KOPT-K1 (cell line): ENCODE results near the gene SLC4A11.
A peak's percentile ranks its signal among the peaks of the same experiment; 100 is the strongest.
"Not testable (repeated sequence)": the region's sequence is repeated elsewhere in the genome, so short reads cannot be mapped to it uniquely, and the experiment has no call there.

Experiments
- H3K27ac ChIP-seq: fragments of 200-600 bp; sonication (generic); 2 replicates; pipeline ENCODE4 v1.5.1; 2016; ENCODE audit warnings: antibody characterized with exemption, mild to moderate bottlenecking, low read depth, low read length; ENCODE audit not compliant: poor library complexity, severe bottlenecking
- H3K36me3 ChIP-seq: fragments of 200-600 bp; sonication (generic); 2 replicates; pipeline ENCODE4 v1.5.1; 2017; ENCODE audit warnings: antibody characterized with exemption, mild to moderate bottlenecking, low read length, moderate library complexity; ENCODE audit not compliant: insufficient read depth
- H3K9me3 ChIP-seq: fragments of 200-600 bp; sonication (generic); 2 replicates; pipeline ENCODE4 v1.5.1; 2017; ENCODE audit warnings: antibody characterized with exemption, low read length, mild to moderate bottlenecking; ENCODE audit not compliant: insufficient read depth, poor library complexity, severe bottlenecking

The SLC4A11 gene

GRCh38 chr20:3226093-3226492 is 12.9 kb downstream of the SLC4A11 start:
- H3K27ac ChIP-seq, result no peak overlapping the region
- H3K36me3 ChIP-seq, result peaks cover 44% of the 10 kb centered on the region
- no peaks in the 10 kb centered on the region for H3K9me3 ChIP-seq

DNA sequence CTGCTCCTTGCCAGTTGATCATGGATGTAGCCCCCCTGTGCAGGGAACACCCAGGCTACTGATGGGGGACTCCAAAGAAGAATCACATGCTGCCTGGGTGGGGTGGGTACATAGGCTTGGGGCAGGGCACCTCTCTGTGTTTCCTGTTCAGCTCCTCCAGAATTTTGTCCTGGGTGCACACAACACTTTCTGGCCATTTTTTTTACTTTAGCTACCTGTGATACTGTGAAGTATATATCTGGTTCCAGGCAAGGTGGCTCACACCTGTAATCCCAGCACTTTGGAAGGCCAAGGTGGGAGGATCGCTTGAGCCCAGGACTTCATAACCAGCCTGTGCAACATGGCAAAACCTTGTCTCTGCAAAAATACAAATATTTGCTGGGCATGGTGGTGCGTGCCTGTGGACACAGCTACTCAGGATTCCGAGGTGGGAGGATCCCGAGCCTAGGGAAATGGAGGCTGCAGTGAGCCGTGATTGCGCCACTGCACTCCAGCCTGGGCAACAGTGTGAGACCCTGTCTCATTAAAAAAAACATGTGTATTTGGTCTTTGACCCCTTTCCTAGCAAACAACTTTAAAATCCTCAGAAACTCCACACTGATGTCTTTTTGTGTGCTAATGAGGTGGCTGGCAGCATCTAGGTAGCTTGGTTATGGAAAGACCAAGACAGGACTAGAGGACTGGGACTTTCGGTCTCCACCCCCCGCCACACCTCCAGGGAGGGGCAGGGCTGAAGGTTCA is 14.1 kb downstream of the SLC4A11 start:
- H3K27ac ChIP-seq, result no peak overlapping the region

GRCh38 chr20:3223994-3224680 is 14.9 kb downstream of the SLC4A11 start:
- peaks cover 63% of the 10 kb centered on the region for H3K36me3 ChIP-seq
- H3K27ac ChIP-seq, result no peak overlapping the region
- H3K9me3 ChIP-seq, result no peaks in the 10 kb centered on the region

More for the DNA sequence above, 14.1 kb downstream of the SLC4A11 start:
- Histone ChIP-seq H3K9me3 (no peaks in the 10 kb centered on the region), H3K36me3 (peaks cover 56% of the 10 kb centered on the region)

DNA sequence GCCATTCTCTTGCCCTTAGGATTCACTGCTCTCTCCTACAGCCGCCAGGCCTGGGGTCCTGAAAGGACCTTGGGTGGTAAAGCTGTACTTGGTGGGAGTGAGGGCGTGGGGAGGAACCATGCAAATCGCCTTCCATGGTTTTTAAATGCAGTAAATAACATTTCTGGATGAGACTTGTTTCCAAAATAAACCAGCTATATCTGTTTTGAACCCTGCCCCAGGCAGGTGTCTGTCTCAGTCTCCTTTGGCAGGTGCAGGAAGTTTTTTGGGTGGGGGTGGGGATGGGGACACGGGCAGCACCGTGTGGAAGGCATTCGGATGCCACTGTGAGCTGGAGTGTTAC is 15.4 kb downstream of the SLC4A11 start:
- Histone ChIP-seq H3K9me3 (no peaks in the 10 kb centered on the region), H3K36me3 (peaks cover 68% of the 10 kb centered on the region), H3K27ac (peak overlapping the region; percentile 34)

DNA sequence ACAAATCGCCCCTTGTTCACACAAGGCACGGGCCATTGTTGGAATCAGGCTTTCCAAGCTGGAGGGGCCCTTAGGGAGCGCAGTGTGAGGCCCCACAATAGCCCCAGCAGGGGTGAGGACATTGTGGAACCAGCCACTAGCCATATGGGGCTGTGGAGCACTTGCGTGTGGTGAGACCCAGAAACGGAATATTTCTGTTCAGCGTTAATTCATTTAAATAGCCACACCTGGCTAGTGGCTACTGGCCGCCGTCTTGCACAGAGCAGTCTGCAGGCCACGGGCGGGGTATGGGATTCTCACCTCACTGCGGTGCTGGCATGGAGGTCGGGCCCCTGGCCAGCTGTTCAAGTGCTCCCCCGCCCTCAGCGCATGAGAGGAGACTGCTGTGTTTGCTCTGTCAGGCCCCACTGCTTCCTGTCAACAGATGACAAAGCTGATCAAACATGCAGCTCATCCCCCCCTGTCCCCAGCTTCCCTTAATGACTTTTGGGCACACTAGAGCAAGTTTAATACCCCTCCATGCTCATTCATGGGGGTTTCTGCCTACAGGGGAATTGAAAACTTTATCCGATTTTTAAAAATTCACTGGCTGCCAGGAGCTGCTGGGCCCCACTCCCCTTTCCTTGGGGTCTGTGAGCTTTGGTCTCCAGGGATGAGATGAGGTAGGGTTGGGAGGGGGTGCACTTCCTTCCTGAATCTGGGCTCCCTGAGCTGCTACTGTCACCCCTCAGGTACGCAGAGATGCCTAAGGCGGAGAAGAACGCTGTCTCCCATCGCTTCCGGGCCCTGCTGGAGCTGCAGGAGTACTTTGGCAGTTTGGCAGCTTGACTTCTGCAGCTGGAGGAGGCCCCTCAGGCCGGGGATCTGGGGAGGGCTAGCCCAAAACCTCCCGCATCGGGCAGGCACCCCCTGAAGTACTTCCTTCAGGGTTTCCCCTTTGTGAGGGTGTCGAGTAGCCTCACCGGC is 16.1 kb downstream of the SLC4A11 start:
- peaks cover 75% of the 10 kb centered on the region for H3K36me3 ChIP-seq

DNA sequence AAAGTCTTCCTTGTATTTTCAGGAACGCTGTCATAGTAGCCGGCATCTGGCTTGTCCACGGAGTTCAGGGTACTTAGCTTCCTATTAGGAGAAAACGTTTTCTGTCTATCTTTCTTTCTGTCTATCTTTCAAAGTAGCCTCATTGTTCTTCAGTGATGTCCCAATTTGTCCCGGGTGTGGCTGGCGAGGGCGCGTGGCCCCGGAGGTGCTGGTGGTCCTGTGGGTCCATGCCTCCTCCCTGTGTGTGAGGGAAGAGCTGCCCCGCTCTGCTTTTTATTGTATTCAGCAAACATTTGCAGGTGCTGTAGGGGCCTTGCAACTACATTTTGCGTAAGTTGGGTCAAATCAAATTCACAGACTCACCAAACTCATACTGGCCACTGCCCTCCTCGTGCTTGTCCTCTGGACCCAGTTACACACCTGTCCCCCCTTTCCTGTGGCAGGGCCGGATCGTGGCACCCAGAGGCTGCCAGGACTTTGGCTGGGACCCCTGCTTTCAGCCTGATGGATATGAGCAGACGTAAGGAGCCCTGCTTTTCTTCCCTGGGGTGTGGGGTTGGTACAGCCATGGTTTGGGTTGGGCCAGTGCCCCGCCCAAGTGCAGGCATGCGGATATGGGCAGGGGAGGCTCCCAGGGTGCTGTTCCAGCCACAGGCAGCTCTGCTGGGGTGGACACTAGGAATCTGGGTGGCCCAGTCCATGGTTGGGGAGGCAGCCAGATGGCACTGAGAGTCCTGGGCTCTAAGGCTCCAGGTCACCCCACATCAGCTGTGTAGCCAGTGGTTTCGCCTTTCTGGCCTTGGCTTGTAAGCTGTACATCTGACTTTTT is 17.4 kb downstream of the SLC4A11 start:
- peaks cover 88% of the 10 kb centered on the region for H3K36me3 ChIP-seq
- H3K9me3 ChIP-seq, result no peaks in the 10 kb centered on the region
- H3K27ac ChIP-seq, result no peak overlapping the region

More for the DNA sequence above, 16.1 kb downstream of the SLC4A11 start:
- Histone ChIP-seq H3K9me3 (no peaks in the 10 kb centered on the region), H3K27ac (peak overlapping the region; percentile 34)

DNA sequence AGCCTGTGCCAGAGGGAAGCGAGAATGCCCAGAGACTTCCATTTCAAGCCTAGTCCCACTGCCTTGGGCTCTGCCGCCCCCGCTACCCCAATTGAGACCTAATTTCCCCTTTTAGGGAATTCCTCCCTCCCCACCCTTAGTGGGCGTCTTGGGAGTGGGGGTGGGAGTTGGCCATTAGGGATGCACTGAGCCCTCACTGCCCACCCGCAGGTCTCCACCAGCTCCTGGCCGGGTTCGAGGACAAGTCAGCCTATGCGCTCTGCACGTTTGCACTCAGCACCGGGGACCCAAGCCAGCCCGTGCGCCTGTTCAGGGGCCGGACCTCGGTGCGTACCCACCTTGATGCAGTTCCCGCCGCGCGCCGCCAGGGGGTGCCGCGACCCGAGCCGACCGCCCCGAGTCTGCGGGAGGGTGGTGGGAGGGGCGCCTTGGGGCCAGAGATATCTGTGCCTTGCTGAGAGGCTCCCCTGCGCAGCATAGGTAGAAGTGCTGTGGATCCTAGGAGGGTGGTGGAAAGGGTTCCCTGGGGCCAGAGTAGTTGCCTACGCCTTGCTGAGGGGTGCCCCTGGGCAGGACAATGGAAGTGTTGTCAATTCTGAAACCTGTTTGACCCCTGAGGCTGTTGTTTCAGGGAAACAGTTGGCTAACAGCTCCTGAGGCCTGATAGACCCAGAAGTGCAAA is 20.5 kb downstream of the SLC4A11 start:
- no peaks in the 10 kb centered on the region for H3K9me3 ChIP-seq
- peaks cover 97% of the 10 kb centered on the region for H3K36me3 ChIP-seq
- H3K27ac ChIP-seq, result no peak overlapping the region

DNA sequence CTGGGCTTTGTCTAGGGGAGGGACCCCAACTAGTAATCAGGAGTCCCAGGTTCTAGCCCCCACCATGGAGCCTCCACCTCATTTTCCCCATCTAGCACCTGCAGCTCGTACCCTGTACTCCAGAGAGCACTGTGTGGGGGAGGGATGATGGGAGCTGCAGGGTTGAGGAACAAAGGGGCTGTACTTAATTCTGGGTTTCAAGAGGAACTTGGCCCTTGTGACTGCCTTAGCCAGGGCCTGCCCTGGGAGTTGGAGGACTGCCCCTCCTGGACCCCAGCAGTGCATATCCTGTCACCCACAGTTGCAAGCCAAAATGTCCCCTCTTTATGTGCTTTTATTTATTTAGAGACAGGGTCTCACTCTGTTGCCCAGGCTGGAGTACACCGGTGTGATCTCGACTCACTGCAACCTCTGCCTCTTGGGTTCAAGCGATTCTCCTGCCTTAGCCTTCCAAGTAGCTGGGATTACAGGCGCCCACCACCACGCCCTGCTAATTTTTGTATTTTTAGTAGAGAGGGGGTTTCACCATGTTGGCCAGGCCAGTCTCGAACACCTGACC is 23.6 kb downstream of the SLC4A11 start:
- not testable (repeated sequence) for H3K9me3 ChIP-seq, H3K27ac ChIP-seq
- H3K36me3 ChIP-seq, result peaks cover 76% of the 10 kb centered on the region

- no peaks in the 10 kb centered on the region for H3K9me3 ChIP-seq
- no peak overlapping the region for H3K27ac ChIP-seq
- H3K36me3 ChIP-seq, result peaks cover 53% of the 10 kb centered on the region
Measured at GRCh38 chr20:3213226-3213625, 25.8 kb downstream of the SLC4A11 start.

DNA sequence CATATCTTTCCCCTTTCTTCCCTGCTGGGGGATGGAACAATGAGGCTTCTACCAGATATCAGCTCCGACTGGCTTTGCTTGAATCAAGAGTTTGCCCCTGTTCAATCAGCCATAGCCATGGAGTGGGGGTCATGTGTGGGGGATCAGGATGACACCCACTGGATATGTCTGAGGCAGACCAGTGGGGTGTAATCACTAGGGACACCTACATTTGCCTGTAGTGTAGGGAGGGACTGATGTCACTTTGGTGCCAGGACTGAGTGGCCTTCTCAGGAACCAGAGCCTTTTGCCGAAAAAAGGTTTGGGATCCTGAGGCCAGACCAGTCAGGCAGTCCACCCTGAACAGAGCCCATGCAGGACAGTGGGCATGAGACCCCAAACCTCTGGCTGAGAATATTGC is 28.6 kb downstream of the SLC4A11 start:
- peaks cover 25% of the 10 kb centered on the region for H3K36me3 ChIP-seq
- H3K27ac ChIP-seq, result peak overlapping the region; percentile 74
- no peaks in the 10 kb centered on the region for H3K9me3 ChIP-seq

DNA sequence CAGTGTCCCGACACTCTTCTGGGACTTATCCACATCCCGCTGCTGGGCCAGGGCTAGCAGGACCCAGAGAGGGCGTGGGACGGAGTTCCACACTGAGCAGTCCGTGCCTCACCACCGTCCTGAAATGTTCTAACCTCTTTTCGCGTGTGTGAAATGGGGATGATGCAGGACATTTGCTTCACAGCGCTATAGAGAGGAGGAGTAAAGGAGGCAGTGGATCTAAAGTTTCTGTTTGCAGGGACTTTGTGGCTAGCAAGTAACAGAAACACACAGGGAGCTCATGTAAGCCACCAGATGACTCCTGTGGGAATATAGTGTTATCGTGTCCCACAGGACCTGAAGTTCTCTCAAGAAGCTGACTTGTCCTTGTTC is 29.1 kb downstream of the SLC4A11 start:
- peaks cover 21% of the 10 kb centered on the region for H3K36me3 ChIP-seq
- no peaks in the 10 kb centered on the region for H3K9me3 ChIP-seq
- peak overlapping the region; percentile 74 for H3K27ac ChIP-seq

DNA sequence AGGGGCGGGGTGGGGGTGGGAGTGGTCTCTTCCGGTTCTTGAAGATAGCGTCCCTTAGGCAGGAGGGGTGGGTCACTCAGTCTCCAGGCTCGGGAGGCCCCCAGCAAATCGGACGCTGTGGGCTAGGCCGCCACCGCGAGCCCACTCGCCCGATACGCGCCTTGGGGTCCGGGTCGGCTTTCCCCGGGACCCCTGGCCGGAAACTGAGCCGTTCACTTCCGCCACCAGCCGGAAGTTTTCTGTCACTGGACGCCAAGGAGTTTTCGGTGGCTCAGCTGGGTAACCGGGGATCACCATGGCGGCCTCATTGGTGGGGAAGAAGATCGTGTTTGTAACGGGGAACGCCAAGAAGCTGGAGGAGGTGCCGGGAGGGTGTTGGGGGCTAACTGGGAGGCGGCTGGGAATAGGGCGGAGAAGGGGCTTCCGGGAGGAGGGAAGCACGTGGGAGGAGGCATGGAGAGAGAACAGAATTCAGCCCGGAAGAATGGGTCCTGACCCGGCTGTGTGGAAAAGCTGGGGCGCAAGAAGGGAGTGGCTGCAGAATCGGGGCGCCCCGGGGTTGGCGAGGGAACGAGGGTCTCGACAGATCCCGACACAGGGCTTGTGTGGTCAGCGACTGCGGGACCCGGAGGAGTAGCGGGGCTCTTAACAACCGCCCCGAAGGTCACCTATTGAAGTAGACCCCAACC is 29.6 kb downstream of the SLC4A11 start, which contains the start of gene ITPA:
Gene ITPA (plus strand): TSS at position 242 of the 689 bp plus-strand sequence. CDS start 54 bp downstream, at position 296.
- Histone ChIP-seq H3K27ac (peak within 1 kb of the TSS; percentile 74), H3K9me3 (no peaks in the 10 kb centered on the region)

DNA sequence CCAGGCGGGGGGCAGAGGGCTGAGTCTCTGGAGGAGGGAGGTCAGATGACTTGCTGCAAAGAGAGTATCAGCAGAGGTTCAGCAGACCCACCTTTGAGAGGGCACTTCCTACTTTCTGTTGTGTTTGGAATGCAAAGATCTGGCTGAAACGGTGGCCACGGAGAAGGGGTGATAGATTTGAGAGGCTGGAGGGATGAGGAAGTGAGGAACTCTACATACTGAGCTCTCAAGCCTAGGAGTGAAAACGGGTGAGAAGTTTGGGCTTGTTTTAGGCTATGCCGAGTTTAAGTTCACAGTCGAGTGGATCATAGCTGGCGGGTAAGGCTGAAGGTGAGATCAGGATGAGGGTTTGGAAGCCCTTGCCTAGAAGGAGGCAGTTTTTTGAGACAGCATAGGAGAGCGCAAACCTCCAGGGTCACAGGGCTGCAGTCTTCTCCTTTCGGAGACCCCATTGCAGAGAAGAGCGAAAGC is 30.2 kb downstream of the SLC4A11 start:
- Histone ChIP-seq H3K27ac (peak overlapping the region; percentile 74), H3K9me3 (no peaks in the 10 kb centered on the region), H3K36me3 (peaks cover 12% of the 10 kb centered on the region)

More for the DNA sequence above, 29.6 kb downstream of the SLC4A11 start, which contains the start of gene ITPA:
- H3K36me3 ChIP-seq, result peaks cover 17% of the 10 kb centered on the region
